Measurements from ENCODE around the gene RPL18A.
A peak's percentile ranks its signal among the peaks of the same experiment; 100 is the strongest.

Gene RPL18A

GRCh38 chr19:17859533-17860330, at the start of gene RPL18A:
RPL18A (plus strand) TSS chr19:17859910; CDS start chr19:17859957, 47 bp downstream.
- H3K4me1 Mint-ChIP-seq (ENCODE audit: low read depth): peaks cover 40% of the 10 kb centered on the region

GRCh38 chr19:17811103-17811502, 48.6 kb upstream of the RPL18A start:
- H3K27me3 Mint-ChIP-seq: no peaks in the 10 kb centered on the region
- H3K4me3 Mint-ChIP-seq: no peak overlapping the region
- H3K4me1 Mint-ChIP-seq (ENCODE audit: low read depth): peaks cover 9% of the 10 kb centered on the region
- DNase-seq: no peak
- no peaks in the 10 kb centered on the region for H3K9me3 Mint-ChIP-seq
- H3K36me3 Mint-ChIP-seq (ENCODE audit: low read depth): peaks cover under 1% of the 10 kb centered on the region
- H3K27ac Mint-ChIP-seq: no peak overlapping the region

More at GRCh38 chr19:17859533-17860330, at the start of gene RPL18A:
- peaks cover 52% of the 10 kb centered on the region for H3K36me3 Mint-ChIP-seq (ENCODE audit: low read depth)
- peak within 1 kb of the TSS; percentile 100 for H3K27ac Mint-ChIP-seq
- H3K27me3 Mint-ChIP-seq: no peaks in the 10 kb centered on the region
- H3K9me3 Mint-ChIP-seq: no peaks in the 10 kb centered on the region
- peak; percentile 97 for DNase-seq
- peak within 1 kb of the TSS; percentile 95 for H3K4me3 Mint-ChIP-seq

GRCh38 chr19:17811681-17812080, 48.0 kb upstream of the RPL18A start:
- peaks cover 9% of the 10 kb centered on the region for H3K4me1 Mint-ChIP-seq (ENCODE audit: low read depth)
- H3K9me3 Mint-ChIP-seq: no peaks in the 10 kb centered on the region
- no peak overlapping the region for H3K27ac Mint-ChIP-seq

GRCh38 chr19:17812099-17812498, 47.6 kb upstream of the RPL18A start:
- Mint-ChIP-seq H3K36me3 (ENCODE audit: low read depth) (peaks cover 5% of the 10 kb centered on the region), H3K27ac (no peak overlapping the region), H3K9me3 (no peaks in the 10 kb centered on the region), H3K4me1 (ENCODE audit: low read depth) (peaks cover 9% of the 10 kb centered on the region), H3K4me3 (no peak overlapping the region), H3K27me3 (no peaks in the 10 kb centered on the region)
- no peak for DNase-seq

More at GRCh38 chr19:17811681-17812080, 48.0 kb upstream of the RPL18A start:
- Mint-ChIP-seq H3K27me3 (no peaks in the 10 kb centered on the region), H3K4me3 (no peak overlapping the region), H3K36me3 (ENCODE audit: low read depth) (peaks cover 5% of the 10 kb centered on the region)
- DNase-seq: no peak

- Mint-ChIP-seq H3K27ac (no peak overlapping the region), H3K27me3 (no peaks in the 10 kb centered on the region), H3K4me1 (ENCODE audit: low read depth) (no peaks in the 10 kb centered on the region), H3K4me3 (no peak overlapping the region), H3K9me3 (no peaks in the 10 kb centered on the region), H3K36me3 (ENCODE audit: low read depth) (peaks cover 5% of the 10 kb centered on the region)
- no peak for DNase-seq
These were observed 41.9 kb upstream of the RPL18A start for GRCh38 chr19:17817668-17818363.

GRCh38 chr19:17821190-17821589, 38.5 kb upstream of the RPL18A start, which contains the start of gene INSL3:
INSL3 (minus strand) TSS chr19:17821519; CDS start chr19:17821506, 13 bp downstream.
- Mint-ChIP-seq H3K36me3 (ENCODE audit: low read depth) (peaks cover 25% of the 10 kb centered on the region), H3K27me3 (no peaks in the 10 kb centered on the region), H3K27ac (no peak within 1 kb of the TSS), H3K4me1 (ENCODE audit: low read depth) (no peaks in the 10 kb centered on the region), H3K4me3 (no peak within 1 kb of the TSS), H3K9me3 (no peaks in the 10 kb centered on the region)
- no peak for DNase-seq

- H3K4me1 Mint-ChIP-seq (ENCODE audit: low read depth): no peaks in the 10 kb centered on the region
- peaks cover 48% of the 10 kb centered on the region for H3K36me3 Mint-ChIP-seq (ENCODE audit: low read depth)
- no peaks in the 10 kb centered on the region for H3K27me3 Mint-ChIP-seq
- H3K4me3 Mint-ChIP-seq: no peak overlapping the region
- no peak for DNase-seq
- H3K9me3 Mint-ChIP-seq: no peaks in the 10 kb centered on the region
- H3K27ac Mint-ChIP-seq: peak overlapping the region; percentile 64
These were observed 35.4 kb upstream of the RPL18A start for GRCh38 chr19:17824339-17824738.

- H3K27me3 Mint-ChIP-seq: no peaks in the 10 kb centered on the region
- H3K36me3 Mint-ChIP-seq (ENCODE audit: low read depth): peaks cover 67% of the 10 kb centered on the region
- no peak overlapping the region for H3K4me3 Mint-ChIP-seq
- no peak for DNase-seq
- no peaks in the 10 kb centered on the region for H3K9me3 Mint-ChIP-seq
- H3K4me1 Mint-ChIP-seq (ENCODE audit: low read depth): no peaks in the 10 kb centered on the region
- no peak overlapping the region for H3K27ac Mint-ChIP-seq
These were observed 33.1 kb upstream of the RPL18A start for GRCh38 chr19:17826508-17827056.

GRCh38 chr19:17829855-17830566, 29.7 kb upstream of the RPL18A start:
- Mint-ChIP-seq H3K4me3 (no peak overlapping the region), H3K9me3 (peaks cover 2% of the 10 kb centered on the region), H3K27me3 (no peaks in the 10 kb centered on the region), H3K36me3 (ENCODE audit: low read depth) (peaks cover 85% of the 10 kb centered on the region), H3K27ac (peak overlapping the region; percentile 57), H3K4me1 (ENCODE audit: low read depth) (no peaks in the 10 kb centered on the region)
- no peak for DNase-seq

GRCh38 chr19:17830567-17831418, 28.9 kb upstream of the RPL18A start:
- Mint-ChIP-seq H3K36me3 (ENCODE audit: low read depth) (peaks cover 86% of the 10 kb centered on the region), H3K27me3 (no peaks in the 10 kb centered on the region), H3K4me1 (ENCODE audit: low read depth) (peaks cover 5% of the 10 kb centered on the region), H3K27ac (peak overlapping the region; percentile 57), H3K9me3 (peaks cover 2% of the 10 kb centered on the region), H3K4me3 (no peak overlapping the region)
- DNase-seq: peak; percentile 72

- H3K9me3 Mint-ChIP-seq: peaks cover 2% of the 10 kb centered on the region
- DNase-seq: no peak
- H3K4me1 Mint-ChIP-seq (ENCODE audit: low read depth): peaks cover 6% of the 10 kb centered on the region
- H3K4me3 Mint-ChIP-seq: no peak overlapping the region
- no peaks in the 10 kb centered on the region for H3K27me3 Mint-ChIP-seq
- peaks cover 88% of the 10 kb centered on the region for H3K36me3 Mint-ChIP-seq (ENCODE audit: low read depth)
- H3K27ac Mint-ChIP-seq: peak overlapping the region; percentile 30
These were observed 28.3 kb upstream of the RPL18A start for GRCh38 chr19:17831419-17831888.

- Mint-ChIP-seq H3K36me3 (ENCODE audit: low read depth) (peaks cover 90% of the 10 kb centered on the region), H3K4me1 (ENCODE audit: low read depth) (peaks cover 10% of the 10 kb centered on the region), H3K9me3 (peaks cover 2% of the 10 kb centered on the region), H3K4me3 (no peak overlapping the region), H3K27ac (peak overlapping the region; percentile 14), H3K27me3 (no peaks in the 10 kb centered on the region)
- DNase-seq: no peak
These were observed 27.1 kb upstream of the RPL18A start for GRCh38 chr19:17832443-17833208.
